CD14-positive monocyte (primary cell): ENCODE results near the gene SMIM29. TPM values are rescaled to one million over a fixed set of nuclear protein-coding genes. Genes with fewer than 3 reads are reported as not detected.
"Not testable (repeated sequence)": the region's sequence is repeated elsewhere in the genome, so short reads cannot be mapped to it uniquely, and the experiment has no call there.

Experiments
- DNase-seq, 3 donors: peaks; one replicate each; pipeline ENCODE4 v3.0.0-alpha.2; 2011 to 2022
- H2AFZ ChIP-seq: 2 replicates; pipeline ENCODE4 v1.6.0; 2012; ENCODE audit warnings: mild to moderate bottlenecking, low read depth, low read length, inconsistent platforms; ENCODE audit not compliant: insufficient read depth, poor library complexity, severe bottlenecking
- H3K27ac ChIP-seq, 2 donors: 1 replicate in 1 of 2; 2 replicates in 1 of 2; pipeline ENCODE4 v1.5.1; 2012 to 2013; ENCODE audit warnings: low read length in 2 of 2, control low read depth in 1 of 2, inconsistent platforms in 1 of 2, low read depth in 1 of 2, mild to moderate bottlenecking in 1 of 2
- H3K27me3 ChIP-seq, 2 donors: one replicate each; pipeline versions ENCODE4 v1.6.0 to v1.6.1; 2011 to 2013; ENCODE audit warnings: low read length in 2 of 2; ENCODE audit not compliant: control insufficient read depth in 2 of 2, insufficient read depth in 2 of 2
- H3K36me3 ChIP-seq, 2 donors: replicated peaks in 1 of 2; 1 replicate in 1 of 2; 2 replicates in 1 of 2; pipeline versions ENCODE4 v1.5.1 to v1.6.1; 2012 to 2013; ENCODE audit warnings: low read length in 2 of 2, control low read depth in 1 of 2, inconsistent platforms in 1 of 2, mild to moderate bottlenecking in 1 of 2; ENCODE audit not compliant: insufficient read depth in 2 of 2, control insufficient read depth in 1 of 2
- H3K4me1 ChIP-seq, 2 donors: 1 replicate in 1 of 2; 2 replicates in 1 of 2; pipeline versions ENCODE4 v1.5.1 to v1.6.1; 2012 to 2013; ENCODE audit warnings: low read length in 2 of 2, control low read depth in 1 of 2, inconsistent platforms in 1 of 2, mild to moderate bottlenecking in 1 of 2, moderate library complexity in 1 of 2; ENCODE audit not compliant: insufficient read depth in 2 of 2, control insufficient read depth in 1 of 2
- H3K4me2 ChIP-seq: replicated peaks from 2 replicates; pipeline ENCODE3; 2012; ENCODE audit warnings: low read length, moderate library complexity, mild to moderate bottlenecking; ENCODE audit not compliant: poor library complexity, severe bottlenecking; ENCODE audit errors: extremely low read depth
- H3K4me3 ChIP-seq, 3 experiments: fragments of 200-600 bp in 1 of 3; sonication (generic) in 1 of 3; replicated peaks in 1 of 3; 1 replicate in 2 of 3; 2 replicates in 1 of 3; pipeline ENCODE4 v1.5.1; 2011 to 2013; ENCODE audit warnings: low read length in 3 of 3, mild to moderate bottlenecking in 3 of 3, control low read depth in 2 of 3, low read depth in 2 of 3, inconsistent platforms in 1 of 3, moderate library complexity in 1 of 3
- H3K79me2 ChIP-seq: 2 replicates; pipeline ENCODE4 v1.6.0; 2012; ENCODE audit warnings: mild to moderate bottlenecking, control low read depth, inconsistent platforms, low read length, moderate library complexity; ENCODE audit not compliant: insufficient read depth
- H3K9ac ChIP-seq: 2 replicates; pipeline ENCODE4 v1.6.0; 2017; ENCODE audit warnings: low read length, mild to moderate bottlenecking; ENCODE audit not compliant: insufficient read depth, poor library complexity, severe bottlenecking
- H3K9me3 ChIP-seq, 2 donors: replicated peaks in 1 of 2; 1 replicate in 1 of 2; 2 replicates in 1 of 2; pipeline versions ENCODE4 v1.5.1 to v1.6.1; 2012 to 2013; ENCODE audit warnings: low read length in 2 of 2, control low read depth in 1 of 2; ENCODE audit not compliant: control insufficient read depth in 1 of 2, insufficient read depth in 1 of 2
- H4K20me1 ChIP-seq: 2 replicates; pipeline ENCODE4 v1.6.0; 2012; ENCODE audit warnings: mild to moderate bottlenecking, low read length, control low read depth, moderate library complexity; ENCODE audit not compliant: insufficient read depth
- H3K27ac Mint-ChIP-seq, 7 donors: one replicate each; pipeline ENCODE4 v1.8.0; 2020; ENCODE audit warnings: mild to moderate bottlenecking in 7 of 7, mixed read lengths in 7 of 7, moderate library complexity in 6 of 7, inconsistent platforms in 2 of 7
- H3K27me3 Mint-ChIP-seq, 3 donors: one replicate each; pipeline ENCODE4 v1.8.0; 2021 to 2022; ENCODE audit warnings: low read depth in 3 of 3, mild to moderate bottlenecking in 3 of 3, mixed read lengths in 3 of 3, moderate library complexity in 3 of 3, inconsistent platforms in 1 of 3
- H3K36me3 Mint-ChIP-seq, 2 donors: one replicate each; pipeline ENCODE4 v1.8.0; 2020; ENCODE audit warnings: mixed read lengths in 2 of 2, inconsistent platforms in 1 of 2, mild to moderate bottlenecking in 1 of 2
- H3K4me1 Mint-ChIP-seq: one replicate; pipeline ENCODE4 v1.8.0; 2020; ENCODE audit warnings: mild to moderate bottlenecking, mixed read lengths
- H3K4me3 Mint-ChIP-seq, 2 donors: one replicate each; pipeline ENCODE4 v1.8.0; 2020; ENCODE audit warnings: mild to moderate bottlenecking in 2 of 2, mixed read lengths in 2 of 2, moderate library complexity in 1 of 2
- H3K9me3 Mint-ChIP-seq, 7 donors: one replicate each; pipeline ENCODE4 v1.8.0; 2020 to 2022; ENCODE audit warnings: mixed read lengths in 7 of 7, mild to moderate bottlenecking in 6 of 7, moderate library complexity in 6 of 7, inconsistent platforms in 2 of 7
- WGBS: methylation state at CpG from one replicate; pipeline ENCODE4 v1.1.5; 2013; ENCODE audit warnings: missing lambda C conversion rate; ENCODE audit not compliant: insufficient coverage; 5-methylcytosine and 5-hydroxymethylcytosine counted together
- intact Hi-C, 2 donors: fragments of 100-400 bp; cut with micrococcal nuclease; formaldehyde crosslinking; loops; one replicate each; pipeline versions ENCODE4 v1.15.0 to v1.15.1; 2023
- polyA plus RNA-seq, 3 donors: library from polyadenylated mRNA; depleted of rRNA in 1 of 3; unstranded in 2 of 3; stranded (reverse) in 1 of 3; fragments of 300-500 nt in 2 of 3; fragments of >200 nt in 1 of 3; fragmentation: Illumina TruSeq in 2 of 3; gene quantifications; 1 replicate in 2 of 3; 2 replicates in 1 of 3; pipeline ENCODE4 v1.2.3, GENCODE V29; 2012 to 2021
- TF ChIP-seq, protein P1 (sequence below): fragments of 200-600 bp; IDR thresholded peaks from one replicate; pipeline ENCODE4 v1.8.0; 2022; ENCODE audit warnings: antibody characterized with exemption, mild to moderate bottlenecking

SMIM29 gene
- polyA plus RNA-seq, 3 donors = 57.2 to 66.7 (median 60.5) TPM

DNA sequence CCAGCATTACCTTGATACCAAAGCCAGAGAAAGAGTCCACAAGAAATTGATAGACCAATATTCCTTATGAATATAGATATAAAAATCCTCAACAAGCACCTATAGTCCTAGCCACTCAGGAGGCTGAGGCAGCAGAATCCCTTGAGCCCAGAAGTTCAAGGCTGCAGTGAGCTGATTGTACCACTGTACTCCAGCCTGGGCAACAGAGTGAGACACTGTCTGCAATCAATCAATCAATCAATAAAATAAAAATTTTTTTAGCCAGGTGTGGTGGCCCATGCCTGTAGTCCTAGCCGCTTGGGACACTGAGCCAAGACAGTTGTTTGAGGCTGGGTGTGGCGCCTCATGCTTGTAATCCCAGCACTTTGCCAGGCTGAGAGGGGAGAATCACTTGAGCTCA, 18.9 kb upstream of the SMIM29 start:
- Histone ChIP-seq H2AFZ (no peak overlapping the region), H3K27me3 (no peaks in the 10 kb centered on the region), H4K20me1 (no peaks in the 10 kb centered on the region), H3K9ac (no peak overlapping the region), H3K27ac (no peak overlapping the region), H3K36me3 (no peaks in the 10 kb centered on the region), H3K4me2 (no peak overlapping the region), H3K4me1 (peaks cover 16% of the 10 kb centered on the region in 2 donors), H3K79me2 (no peaks in the 10 kb centered on the region), H3K9me3 (peaks cover 9 to 17% of the 10 kb centered on the region in 2 donors), H3K4me3 (no peak overlapping the region)
- intact Hi-C loops = no loop called here
- DNase-seq = no peak
- Mint-ChIP-seq H3K4me3 (no peak overlapping the region), H3K27me3 (peaks cover 0 to 1% (median 0%) of the 10 kb centered on the region in 3 donors), H3K27ac (no peak overlapping the region), H3K36me3 (peaks cover 6 to 11% of the 10 kb centered on the region in 2 donors), H3K9me3 (peaks cover 6 to 20% (median 11%) of the 10 kb centered on the region in 7 donors), H3K4me1 (peaks cover 11% of the 10 kb centered on the region)
- WGBS = no CpG with 5 or more reads among the region's 2 CpGs
- TF ChIP-seq, protein P1, sequence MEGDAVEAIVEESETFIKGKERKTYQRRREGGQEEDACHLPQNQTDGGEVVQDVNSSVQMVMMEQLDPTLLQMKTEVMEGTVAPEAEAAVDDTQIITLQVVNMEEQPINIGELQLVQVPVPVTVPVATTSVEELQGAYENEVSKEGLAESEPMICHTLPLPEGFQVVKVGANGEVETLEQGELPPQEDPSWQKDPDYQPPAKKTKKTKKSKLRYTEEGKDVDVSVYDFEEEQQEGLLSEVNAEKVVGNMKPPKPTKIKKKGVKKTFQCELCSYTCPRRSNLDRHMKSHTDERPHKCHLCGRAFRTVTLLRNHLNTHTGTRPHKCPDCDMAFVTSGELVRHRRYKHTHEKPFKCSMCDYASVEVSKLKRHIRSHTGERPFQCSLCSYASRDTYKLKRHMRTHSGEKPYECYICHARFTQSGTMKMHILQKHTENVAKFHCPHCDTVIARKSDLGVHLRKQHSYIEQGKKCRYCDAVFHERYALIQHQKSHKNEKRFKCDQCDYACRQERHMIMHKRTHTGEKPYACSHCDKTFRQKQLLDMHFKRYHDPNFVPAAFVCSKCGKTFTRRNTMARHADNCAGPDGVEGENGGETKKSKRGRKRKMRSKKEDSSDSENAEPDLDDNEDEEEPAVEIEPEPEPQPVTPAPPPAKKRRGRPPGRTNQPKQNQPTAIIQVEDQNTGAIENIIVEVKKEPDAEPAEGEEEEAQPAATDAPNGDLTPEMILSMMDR = no peak

DNA sequence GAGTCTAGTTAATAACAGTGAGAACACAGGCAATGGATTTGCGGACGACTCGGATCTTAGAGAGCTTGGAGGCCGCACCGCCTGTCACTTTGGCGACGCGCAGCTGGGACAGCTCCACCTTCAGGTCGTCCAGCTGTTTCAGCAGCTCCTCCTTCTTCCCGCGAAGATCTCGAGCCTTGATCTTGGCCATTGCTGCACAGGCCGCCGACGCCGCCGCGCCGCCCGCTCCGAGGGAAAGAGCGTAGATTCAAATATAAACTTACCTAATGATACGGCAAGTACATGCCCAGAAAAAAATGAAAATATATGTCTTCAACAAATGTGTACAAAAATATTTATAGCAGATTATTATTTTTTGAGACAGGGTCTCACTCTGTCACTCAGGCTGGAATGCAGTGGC, 14.7 kb upstream of the SMIM29 start:
- not testable (repeated sequence) for H3K27me3 Mint-ChIP-seq, H3K27ac Mint-ChIP-seq, H4K20me1 ChIP-seq, H3K36me3 ChIP-seq, H3K79me2 ChIP-seq, DNase-seq, H3K4me1 ChIP-seq, H2AFZ ChIP-seq, H3K4me3 ChIP-seq, H3K9ac ChIP-seq, H3K4me1 Mint-ChIP-seq, H3K4me3 Mint-ChIP-seq, H3K4me2 ChIP-seq, H3K27me3 ChIP-seq, H3K27ac ChIP-seq
- Mint-ChIP-seq H3K36me3 (peaks cover 9 to 20% of the 10 kb centered on the region in 2 donors), H3K9me3 (peaks cover 20 to 53% (median 38%) of the 10 kb centered on the region in 7 donors)
- intact Hi-C loops = loop anchor here in 1 of 2 donors (5.0 kb wide), 1 partner anchor 139 kb away; no protein-coding TSS in a partner anchor
- H3K9me3 ChIP-seq = peaks cover 36 to 51% of the 10 kb centered on the region in 2 donors
- 97% methylated on average over 11 of the region's 23 CpGs for WGBS
